Choroid plexus epithelial cell (primary cell): ENCODE results near the gene ERRFI1.
A peak's percentile ranks its signal among the peaks of the same experiment; 100 is the strongest.

Source experiments
- DNase-seq: peaks from one replicate; pipeline ENCODE4 v3.0.0-alpha.2; 2010; ENCODE audit warnings: low read depth
- H3K4me3 ChIP-seq: 2 replicates; pipeline ENCODE4 v1.5.1; 2011; ENCODE audit warnings: low read depth, mild to moderate bottlenecking, control low read depth, low read length, moderate library complexity
- TF ChIP-seq, protein P1 (sequence below): conservative IDR thresholded peaks from 2 replicates; pipeline ENCODE4 v1.5.1; 2011; ENCODE audit warnings: low read depth, mild to moderate bottlenecking, control low read depth, inconsistent platforms, low read length, moderate library complexity

ERRFI1 gene

DNA sequence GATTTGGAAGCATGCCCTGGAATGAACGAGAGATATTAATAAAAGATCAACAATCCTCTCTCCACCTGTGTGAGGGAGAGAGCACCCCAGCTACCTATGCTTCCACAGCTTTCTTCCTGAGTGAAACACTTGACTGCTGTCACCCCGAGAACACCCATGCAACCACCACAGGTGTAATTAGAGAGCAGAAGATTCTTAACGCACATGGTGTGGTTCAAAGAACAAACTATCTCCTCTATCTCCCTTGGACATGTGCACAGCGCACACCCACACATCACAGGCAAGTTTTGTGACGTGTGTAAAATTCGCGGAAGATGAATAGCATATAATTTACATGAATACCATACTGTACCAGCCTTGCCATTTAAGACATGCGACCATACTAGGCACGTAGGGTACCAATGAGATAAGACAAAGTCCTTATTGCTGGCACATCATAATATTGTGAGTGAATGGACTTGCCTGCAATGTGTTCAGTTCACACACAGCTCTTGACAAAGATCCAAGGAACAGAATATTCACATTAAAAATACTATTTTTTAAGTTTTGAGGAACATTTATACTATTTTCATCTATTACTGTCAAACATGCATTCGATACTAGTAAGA lies 11.6 kb downstream of the ERRFI1 start:
- peak; percentile 30 for DNase-seq
- no peak overlapping the region for H3K4me3 ChIP-seq
- TF ChIP-seq, protein P1, sequence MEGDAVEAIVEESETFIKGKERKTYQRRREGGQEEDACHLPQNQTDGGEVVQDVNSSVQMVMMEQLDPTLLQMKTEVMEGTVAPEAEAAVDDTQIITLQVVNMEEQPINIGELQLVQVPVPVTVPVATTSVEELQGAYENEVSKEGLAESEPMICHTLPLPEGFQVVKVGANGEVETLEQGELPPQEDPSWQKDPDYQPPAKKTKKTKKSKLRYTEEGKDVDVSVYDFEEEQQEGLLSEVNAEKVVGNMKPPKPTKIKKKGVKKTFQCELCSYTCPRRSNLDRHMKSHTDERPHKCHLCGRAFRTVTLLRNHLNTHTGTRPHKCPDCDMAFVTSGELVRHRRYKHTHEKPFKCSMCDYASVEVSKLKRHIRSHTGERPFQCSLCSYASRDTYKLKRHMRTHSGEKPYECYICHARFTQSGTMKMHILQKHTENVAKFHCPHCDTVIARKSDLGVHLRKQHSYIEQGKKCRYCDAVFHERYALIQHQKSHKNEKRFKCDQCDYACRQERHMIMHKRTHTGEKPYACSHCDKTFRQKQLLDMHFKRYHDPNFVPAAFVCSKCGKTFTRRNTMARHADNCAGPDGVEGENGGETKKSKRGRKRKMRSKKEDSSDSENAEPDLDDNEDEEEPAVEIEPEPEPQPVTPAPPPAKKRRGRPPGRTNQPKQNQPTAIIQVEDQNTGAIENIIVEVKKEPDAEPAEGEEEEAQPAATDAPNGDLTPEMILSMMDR: no peak

DNA sequence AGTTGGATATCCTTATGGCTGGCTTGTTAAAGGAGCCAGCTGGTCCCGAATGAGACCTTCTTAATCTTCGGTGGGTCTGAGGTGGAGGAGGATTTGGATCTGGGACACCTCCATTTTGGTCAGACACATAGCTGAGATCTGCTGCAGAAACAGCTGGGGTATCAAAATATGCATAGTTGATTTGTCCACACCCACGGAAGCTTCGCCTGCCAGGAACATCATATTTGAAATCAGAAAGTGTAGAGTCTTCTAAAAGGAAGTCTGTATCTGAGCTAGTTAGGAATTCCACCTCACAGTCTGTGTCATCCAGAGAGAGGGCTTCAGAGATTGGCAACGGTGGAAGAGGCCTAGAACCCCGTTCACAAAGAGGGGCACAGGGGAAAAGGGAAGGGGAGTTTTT lies 12.3 kb downstream of the ERRFI1 start:
- TF ChIP-seq, protein P1: no peak

DNA sequence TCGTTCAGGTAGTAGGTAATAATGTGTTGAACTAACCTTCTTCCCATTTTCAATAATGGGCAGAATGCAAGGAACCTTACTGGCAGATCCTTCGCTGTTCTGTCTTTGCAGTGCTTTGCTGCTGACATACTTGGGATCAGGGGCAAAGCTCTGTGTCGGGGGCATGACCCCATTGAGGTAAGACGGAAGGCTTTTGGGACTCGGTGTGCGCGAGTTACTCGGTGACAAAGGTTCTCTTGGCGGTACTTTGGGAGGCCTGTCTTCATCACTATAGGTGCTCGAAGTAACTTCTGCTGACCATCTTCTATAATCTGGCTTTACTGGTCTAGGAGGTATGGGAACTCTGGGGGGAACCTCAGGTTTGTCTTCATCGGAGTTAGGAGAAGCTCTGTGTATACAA lies 12.7 kb downstream of the ERRFI1 start:
- H3K4me3 ChIP-seq: no peak overlapping the region
- TF ChIP-seq, protein P1: no peak
- peak; percentile 27 for DNase-seq

More for the DNA sequence above, 12.3 kb downstream of the ERRFI1 start:
- DNase-seq: peak; percentile 38
- no peak overlapping the region for H3K4me3 ChIP-seq

DNA sequence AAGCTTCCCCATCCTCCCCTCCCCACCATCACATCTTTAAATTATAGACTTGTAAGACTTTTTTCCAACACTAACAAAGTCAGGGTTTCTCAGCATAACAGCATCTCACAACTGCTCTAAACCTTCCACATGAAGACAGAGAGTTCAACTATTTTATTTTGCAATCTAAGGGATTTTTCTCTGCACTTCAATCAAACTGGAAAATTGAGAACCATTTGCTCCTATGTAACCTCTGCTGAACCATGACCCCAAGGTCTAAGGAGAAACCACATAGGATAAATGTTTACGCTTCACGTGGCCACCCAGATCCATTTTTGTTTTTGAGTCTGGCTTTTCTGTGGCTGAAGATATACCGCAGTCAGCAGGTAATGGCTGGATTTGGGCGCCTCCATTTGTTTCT lies 13.2 kb downstream of the ERRFI1 start:
- TF ChIP-seq, protein P1: no peak
- peak; percentile 26 for DNase-seq
- no peak overlapping the region for H3K4me3 ChIP-seq

DNA sequence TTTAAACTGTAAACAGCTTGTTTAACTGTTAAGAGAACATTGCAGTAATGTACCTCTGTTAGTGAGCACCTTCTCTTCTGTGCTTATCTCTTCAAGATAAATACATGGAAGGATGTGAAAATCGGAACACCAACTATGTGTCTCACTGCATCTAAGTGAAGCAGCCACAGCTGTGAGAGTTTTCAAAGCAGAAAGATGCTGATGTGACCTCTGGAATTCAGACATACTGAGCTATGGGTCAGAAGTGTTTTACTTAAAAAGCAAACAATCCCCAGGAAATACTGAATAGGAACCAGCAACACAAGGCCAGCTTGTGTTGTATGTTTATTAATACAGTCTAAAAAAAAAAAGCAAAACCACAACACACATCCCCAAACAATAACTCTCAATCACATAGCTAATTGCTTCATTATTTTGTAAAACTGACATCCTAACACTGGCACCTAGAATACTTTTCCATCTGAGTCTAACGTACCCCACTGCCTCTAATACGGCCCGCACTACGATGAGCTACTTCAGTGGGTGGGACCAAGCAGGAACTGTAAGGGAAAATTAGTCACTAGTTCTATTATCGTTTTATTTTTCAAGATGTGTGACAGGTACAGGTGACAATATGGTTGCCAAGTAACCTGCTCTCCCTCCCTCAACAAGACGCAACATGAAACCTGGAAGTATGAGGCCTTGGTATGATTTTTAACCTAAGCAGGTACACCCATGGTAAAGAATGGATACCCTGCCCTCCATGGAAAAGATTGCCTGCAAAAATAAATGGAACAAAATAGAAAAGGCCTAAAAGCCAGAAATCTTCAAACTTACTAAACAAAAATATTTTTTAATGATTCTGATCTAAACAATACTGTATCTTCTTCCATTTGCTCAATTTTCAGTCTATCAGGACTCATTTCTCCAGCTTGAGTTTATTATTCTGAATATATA lies 13.9 kb downstream of the ERRFI1 start:
- TF ChIP-seq, protein P1: no peak
- H3K4me3 ChIP-seq: no peak overlapping the region
- DNase-seq: peak; percentile 55

DNA sequence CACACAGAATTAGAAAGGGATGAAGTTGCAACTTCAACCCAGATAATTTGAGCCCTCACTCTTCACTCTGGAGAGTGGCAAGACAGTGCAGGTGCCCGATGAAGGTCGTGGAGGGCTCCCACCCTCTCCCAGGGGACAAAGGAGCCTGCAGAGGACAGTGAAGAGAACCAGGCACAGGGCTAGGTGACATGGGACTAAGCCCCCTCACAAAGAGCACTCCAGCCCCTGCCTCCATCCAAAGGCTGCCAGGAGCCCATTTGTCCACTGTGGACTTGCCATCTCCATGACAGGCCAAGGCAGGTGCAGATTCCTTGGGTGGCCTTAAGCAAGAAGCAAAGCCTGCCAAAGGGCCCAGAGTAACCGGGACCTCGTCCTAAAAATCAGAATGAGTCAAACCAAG lies 15.1 kb downstream of the ERRFI1 start:
- peak; percentile 36 for DNase-seq
- TF ChIP-seq, protein P1: no peak
- no peak overlapping the region for H3K4me3 ChIP-seq
